ENCODE results near the gene TMC6.

DNA sequence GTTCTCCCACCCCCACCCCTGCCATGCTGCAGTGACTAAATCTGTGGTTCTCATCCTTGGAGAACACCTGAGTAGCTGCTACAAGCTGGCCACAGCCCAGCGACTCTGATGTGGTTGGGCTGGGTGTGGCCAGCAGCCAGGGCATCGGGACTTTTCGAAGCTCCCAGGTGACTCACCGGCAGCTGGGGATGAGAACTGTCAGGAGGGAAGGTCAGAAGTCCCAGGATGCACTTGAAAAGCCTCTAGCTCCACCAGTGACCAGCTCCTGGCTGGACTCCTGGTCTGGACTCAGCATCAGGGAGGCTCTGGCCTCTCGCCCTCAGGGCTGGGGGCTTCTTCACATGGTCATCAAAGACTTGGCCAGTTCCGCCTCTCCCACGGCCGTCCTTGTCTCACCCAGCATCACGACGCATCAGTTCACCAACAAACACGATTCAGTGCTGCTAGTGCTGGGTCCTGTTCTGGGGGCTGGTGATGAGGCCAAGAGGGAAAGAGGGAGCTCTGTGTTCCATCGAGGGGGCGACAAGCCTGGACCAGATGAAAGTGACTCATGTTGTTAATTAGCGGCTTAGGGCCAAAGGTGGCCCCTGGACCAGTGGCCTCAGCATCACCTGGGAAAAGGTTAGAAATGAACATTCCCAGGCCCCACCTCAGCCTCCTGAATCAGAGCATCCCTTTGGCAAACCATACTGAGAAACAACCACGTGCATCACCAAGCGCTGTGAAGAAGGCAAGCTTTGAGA lies 13.7 kb upstream of the TMC6 start:
- TF ChIP-seq, protein P1, sequence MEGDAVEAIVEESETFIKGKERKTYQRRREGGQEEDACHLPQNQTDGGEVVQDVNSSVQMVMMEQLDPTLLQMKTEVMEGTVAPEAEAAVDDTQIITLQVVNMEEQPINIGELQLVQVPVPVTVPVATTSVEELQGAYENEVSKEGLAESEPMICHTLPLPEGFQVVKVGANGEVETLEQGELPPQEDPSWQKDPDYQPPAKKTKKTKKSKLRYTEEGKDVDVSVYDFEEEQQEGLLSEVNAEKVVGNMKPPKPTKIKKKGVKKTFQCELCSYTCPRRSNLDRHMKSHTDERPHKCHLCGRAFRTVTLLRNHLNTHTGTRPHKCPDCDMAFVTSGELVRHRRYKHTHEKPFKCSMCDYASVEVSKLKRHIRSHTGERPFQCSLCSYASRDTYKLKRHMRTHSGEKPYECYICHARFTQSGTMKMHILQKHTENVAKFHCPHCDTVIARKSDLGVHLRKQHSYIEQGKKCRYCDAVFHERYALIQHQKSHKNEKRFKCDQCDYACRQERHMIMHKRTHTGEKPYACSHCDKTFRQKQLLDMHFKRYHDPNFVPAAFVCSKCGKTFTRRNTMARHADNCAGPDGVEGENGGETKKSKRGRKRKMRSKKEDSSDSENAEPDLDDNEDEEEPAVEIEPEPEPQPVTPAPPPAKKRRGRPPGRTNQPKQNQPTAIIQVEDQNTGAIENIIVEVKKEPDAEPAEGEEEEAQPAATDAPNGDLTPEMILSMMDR (conservative IDR thresholded peaks at IDR 0.05; ENCODE audit: low read length), result no peak
- no peak for TF ChIP-seq EZH2phosphoT487 (IDR thresholded peaks at IDR 0.05; ENCODE audit: borderline replicate concordance, low read depth, low read length)

Measured in OCI-LY7 (cell line).